Stimulated activated naive CD8-positive, alpha-beta T cell treated with anti-CD3 and anti-CD28 coated beads, Interleukin-15, amount 100 ng/mL, for 72 hours (primary cell): ENCODE measurements around the gene TBL1X.

Experiments
- ATAC-seq: fragments of 150-1000 bp; cut with Tn5 transposase; 2 replicates; pipeline ENCODE4 v1.10.0; 2021; ENCODE audit warnings: mild to moderate bottlenecking, moderate library complexity
- DNase-seq, 2 donors: peaks; one replicate each; pipeline ENCODE4 v3.0.0; 2021 to 2022
- H3K27ac Mint-ChIP-seq, 2 donors: one replicate each; pipeline ENCODE4 v1.8.0; 2022; ENCODE audit warnings: mild to moderate bottlenecking in 2 of 2, mixed read lengths in 2 of 2, moderate library complexity in 2 of 2
- H3K27me3 Mint-ChIP-seq: one replicate; pipeline ENCODE4 v1.8.0; 2022; ENCODE audit warnings: mixed read lengths
- H3K4me1 Mint-ChIP-seq: one replicate; pipeline ENCODE4 v1.8.0; 2022; ENCODE audit warnings: mild to moderate bottlenecking, mixed read lengths
- H3K4me3 Mint-ChIP-seq, 2 donors: one replicate each; pipeline ENCODE4 v1.8.0; 2022; ENCODE audit warnings: mild to moderate bottlenecking in 2 of 2, mixed read lengths in 2 of 2, moderate library complexity in 1 of 2
- H3K9me3 Mint-ChIP-seq, 2 donors: one replicate each; pipeline ENCODE4 v1.8.0; 2022; ENCODE audit warnings: mixed read lengths in 2 of 2

Gene TBL1X

DNA sequence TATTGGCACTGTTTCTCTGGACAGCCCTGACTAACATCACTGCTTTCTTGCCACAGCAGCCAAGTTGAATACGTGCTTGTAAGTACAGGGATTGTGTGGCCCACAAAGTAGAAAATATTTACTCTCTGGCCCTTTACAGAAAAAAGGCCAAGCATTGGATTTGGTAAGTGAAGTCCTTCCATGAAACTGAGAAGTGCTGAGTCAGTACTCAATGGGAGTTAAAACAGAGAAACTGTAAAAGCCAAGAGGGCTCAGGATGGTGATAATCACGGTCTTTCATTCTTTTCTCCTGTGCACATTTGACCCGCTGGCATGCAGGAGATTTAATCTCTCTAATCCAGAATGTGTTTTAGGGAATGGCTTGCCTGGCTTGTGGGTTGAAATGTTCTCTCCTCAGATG, 46.1 kb downstream of the TBL1X start:
- peaks cover 0 to 6% of the 10 kb centered on the region in 2 donors for H3K9me3 Mint-ChIP-seq
- peaks cover 27% of the 10 kb centered on the region for H3K4me1 Mint-ChIP-seq
- no peak overlapping the region for H3K27ac Mint-ChIP-seq
- no peaks in the 10 kb centered on the region for H3K27me3 Mint-ChIP-seq
- DNase-seq (no peak), ATAC-seq (no peak)
- H3K4me3 Mint-ChIP-seq: no peak overlapping the region

DNA sequence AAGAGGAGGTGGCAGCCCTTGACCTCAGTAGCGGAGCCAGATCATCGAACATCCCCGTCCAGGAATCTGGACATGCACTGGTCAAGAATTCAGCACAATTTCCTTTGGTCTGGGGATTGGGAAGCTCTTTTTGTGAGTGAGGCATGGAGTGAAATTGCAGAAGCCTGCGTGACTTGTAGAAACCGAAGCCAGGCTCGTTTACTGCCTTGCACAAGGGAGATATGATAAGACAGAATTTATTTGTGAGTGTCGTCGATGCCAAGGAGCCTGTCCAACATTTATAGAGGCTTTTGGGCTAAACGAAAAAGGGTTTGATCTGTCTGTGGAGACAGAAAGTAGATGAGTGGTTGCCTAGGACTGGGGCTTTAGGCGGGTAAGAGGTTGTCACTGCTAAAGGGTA, 50.6 kb downstream of the TBL1X start:
- peak overlapping the region; percentile 29 to 42 for H3K4me3 Mint-ChIP-seq
- H3K27ac Mint-ChIP-seq: peak overlapping the region in 1 of 2 donors; percentile 12
- no peaks in the 10 kb centered on the region for H3K27me3 Mint-ChIP-seq

DNA sequence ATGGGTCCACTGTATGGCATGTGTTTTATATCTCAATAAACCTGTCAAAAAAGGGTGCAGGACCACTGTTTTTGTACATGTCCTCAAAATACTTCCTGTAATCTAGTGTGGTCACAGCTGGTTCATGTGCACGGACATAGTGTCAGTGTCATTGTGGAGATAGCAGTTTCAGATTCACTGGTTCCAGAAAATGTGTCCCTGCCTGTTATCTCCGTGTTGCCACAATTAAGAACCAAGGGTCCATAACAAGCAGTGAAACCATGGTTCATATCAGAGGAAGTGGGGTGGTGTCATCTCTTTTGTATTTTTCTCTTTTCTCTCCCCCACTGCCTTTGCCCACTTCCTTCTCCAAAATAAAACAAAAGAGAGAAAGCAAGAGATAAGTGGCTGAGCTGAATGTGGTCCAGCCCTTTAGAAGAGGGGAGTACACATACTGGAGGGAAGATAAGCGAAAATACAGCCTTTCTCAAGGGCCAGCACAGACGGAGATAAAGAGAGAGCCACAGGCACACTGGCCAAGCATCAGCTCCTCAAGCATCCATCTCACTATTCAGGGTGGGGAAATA, 51.2 kb downstream of the TBL1X start:
- Mint-ChIP-seq H3K27ac (peak overlapping the region in 1 of 2 donors; percentile 85), H3K27me3 (no peaks in the 10 kb centered on the region), H3K9me3 (no peaks in the 10 kb centered on the region), H3K4me1 (peaks cover 48% of the 10 kb centered on the region), H3K4me3 (peak overlapping the region; percentile 33 to 57)
- ATAC-seq (peak; percentile 94), DNase-seq (peak in 1 of 2 donors; percentile 19)

More for the DNA sequence above, 50.6 kb downstream of the TBL1X start:
- ATAC-seq (no peak), DNase-seq (no peak)
- H3K4me1 Mint-ChIP-seq: peaks cover 42% of the 10 kb centered on the region
- H3K9me3 Mint-ChIP-seq: no peaks in the 10 kb centered on the region

- ATAC-seq: no peak
- H3K27me3 Mint-ChIP-seq: no peaks in the 10 kb centered on the region
- peaks cover 51% of the 10 kb centered on the region for H3K4me1 Mint-ChIP-seq
- DNase-seq: no peak
- H3K9me3 Mint-ChIP-seq: no peaks in the 10 kb centered on the region
- no peak overlapping the region for H3K27ac Mint-ChIP-seq
- no peak overlapping the region for H3K4me3 Mint-ChIP-seq
Measured at GRCh38 chrX:9516635-9517034, 51.8 kb downstream of the TBL1X start.

DNA sequence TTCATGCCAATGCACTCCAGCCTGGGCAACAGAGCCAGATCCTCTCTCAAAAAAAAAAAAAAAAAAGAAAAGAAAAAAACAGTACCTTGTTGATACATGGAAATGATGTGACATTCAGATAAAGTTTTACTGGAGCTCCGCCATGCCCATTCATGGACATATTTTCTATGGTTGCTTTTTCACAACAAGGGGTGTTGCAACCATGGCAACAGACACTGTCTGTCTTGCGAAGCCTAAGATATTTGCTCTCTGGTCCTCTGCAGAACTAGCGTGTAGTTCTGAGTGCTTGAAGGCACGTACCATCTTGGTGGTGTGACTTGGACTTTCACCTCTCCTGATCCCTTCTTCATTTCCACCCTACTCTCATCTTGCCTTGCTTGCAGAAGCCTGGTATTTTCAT, 53.2 kb downstream of the TBL1X start:
- Mint-ChIP-seq H3K27me3 (no peaks in the 10 kb centered on the region), H3K4me3 (no peak overlapping the region), H3K9me3 (no peaks in the 10 kb centered on the region), H3K4me1 (peaks cover 63% of the 10 kb centered on the region), H3K27ac (no peak overlapping the region)
- DNase-seq (no peak), ATAC-seq (no peak)

GRCh38 chrX:9518889-9519288, 54.0 kb downstream of the TBL1X start:
- ATAC-seq (no peak), DNase-seq (no peak)
- H3K27ac Mint-ChIP-seq: peak overlapping the region in 1 of 2 donors; percentile 42

GRCh38 chrX:9519546-9520216, 54.8 kb downstream of the TBL1X start:
- H3K4me1 Mint-ChIP-seq: peaks cover 63% of the 10 kb centered on the region
- no peak for ATAC-seq
- H3K27ac Mint-ChIP-seq: no peak overlapping the region
- H3K27me3 Mint-ChIP-seq: no peaks in the 10 kb centered on the region
- H3K9me3 Mint-ChIP-seq: no peaks in the 10 kb centered on the region
- DNase-seq: no peak
- H3K4me3 Mint-ChIP-seq: no peak overlapping the region

More at GRCh38 chrX:9518889-9519288, 54.0 kb downstream of the TBL1X start:
- Mint-ChIP-seq H3K4me1 (peaks cover 63% of the 10 kb centered on the region), H3K9me3 (no peaks in the 10 kb centered on the region), H3K27me3 (no peaks in the 10 kb centered on the region), H3K4me3 (no peak overlapping the region)

- ATAC-seq (no peak), DNase-seq (no peak)
- Mint-ChIP-seq H3K27me3 (no peaks in the 10 kb centered on the region), H3K4me3 (no peak overlapping the region), H3K9me3 (no peaks in the 10 kb centered on the region), H3K27ac (no peak overlapping the region), H3K4me1 (peaks cover 63% of the 10 kb centered on the region)
Measured at GRCh38 chrX:9520217-9520590, 55.3 kb downstream of the TBL1X start.

- no peaks in the 10 kb centered on the region for H3K27me3 Mint-ChIP-seq
- no peak overlapping the region for H3K4me3 Mint-ChIP-seq
- H3K27ac Mint-ChIP-seq: no peak overlapping the region
- peaks cover 60% of the 10 kb centered on the region for H3K4me1 Mint-ChIP-seq
- DNase-seq (no peak), ATAC-seq (no peak)
- H3K9me3 Mint-ChIP-seq: no peaks in the 10 kb centered on the region
Measured at GRCh38 chrX:9522378-9523155, 57.7 kb downstream of the TBL1X start.

- no peaks in the 10 kb centered on the region for H3K9me3 Mint-ChIP-seq
- ATAC-seq (no peak), DNase-seq (no peak)
- peaks cover 74% of the 10 kb centered on the region for H3K4me1 Mint-ChIP-seq
- H3K4me3 Mint-ChIP-seq: peak overlapping the region; percentile 9 to 32
- H3K27me3 Mint-ChIP-seq: no peaks in the 10 kb centered on the region
- H3K27ac Mint-ChIP-seq: peak overlapping the region in 1 of 2 donors; percentile 28
Measured at GRCh38 chrX:9525511-9526248, 60.8 kb downstream of the TBL1X start.

DNA sequence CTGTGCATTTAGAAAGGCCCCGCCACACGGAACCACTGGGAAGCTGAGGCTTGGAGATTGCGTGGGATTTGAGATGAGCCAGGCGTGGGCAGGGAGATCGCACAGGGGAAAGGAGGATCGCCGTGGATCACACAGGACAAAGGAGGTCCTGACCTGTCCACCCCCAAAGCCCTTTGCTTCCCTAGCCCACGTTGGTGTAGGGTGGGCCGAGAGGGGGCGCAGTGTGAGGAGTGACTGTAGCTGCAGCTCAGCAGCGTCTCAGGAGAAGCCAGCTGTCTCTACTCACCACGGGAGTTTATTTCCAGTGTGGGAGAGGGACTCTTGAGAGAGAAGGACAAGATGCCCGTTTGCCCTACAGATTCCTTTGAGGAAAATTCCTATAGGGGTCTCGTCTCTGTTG, 62.1 kb downstream of the TBL1X start:
- peaks cover 70% of the 10 kb centered on the region for H3K4me1 Mint-ChIP-seq
- no peaks in the 10 kb centered on the region for H3K9me3 Mint-ChIP-seq
- H3K27me3 Mint-ChIP-seq: no peaks in the 10 kb centered on the region
- no peak for DNase-seq
- no peak overlapping the region for H3K27ac Mint-ChIP-seq
- H3K4me3 Mint-ChIP-seq: no peak overlapping the region
- no peak for ATAC-seq

DNA sequence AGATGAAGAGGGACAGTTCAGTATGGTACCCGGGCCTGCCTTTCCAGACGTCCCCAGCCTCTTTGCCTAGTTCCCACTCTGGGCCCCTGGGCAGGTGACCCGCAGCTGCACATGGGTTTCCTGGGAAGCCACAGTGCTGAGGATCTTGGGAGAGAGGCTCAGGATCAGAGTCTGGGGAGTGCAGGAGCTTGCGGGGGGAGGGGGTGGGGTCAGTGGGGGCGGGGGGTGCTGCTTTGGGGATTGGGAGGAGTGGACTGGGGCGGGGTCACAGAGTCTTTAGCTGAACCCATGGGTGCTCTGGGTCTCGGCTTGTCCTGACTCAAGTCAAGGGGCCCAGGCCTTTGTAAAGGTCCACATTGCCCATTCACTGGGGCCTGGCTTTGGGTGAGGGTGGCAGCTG, 63.6 kb downstream of the TBL1X start:
- no peak for ATAC-seq
- H3K4me3 Mint-ChIP-seq: no peak overlapping the region
- H3K27ac Mint-ChIP-seq: no peak overlapping the region
- H3K9me3 Mint-ChIP-seq: no peaks in the 10 kb centered on the region
- no peaks in the 10 kb centered on the region for H3K27me3 Mint-ChIP-seq
- H3K4me1 Mint-ChIP-seq: peaks cover 67% of the 10 kb centered on the region
- no peak for DNase-seq

- H3K4me3 Mint-ChIP-seq: peak overlapping the region; percentile 19 to 62
- DNase-seq (no peak), ATAC-seq (no peak)
- no peaks in the 10 kb centered on the region for H3K9me3 Mint-ChIP-seq
- peak overlapping the region in 1 of 2 donors; percentile 42 for H3K27ac Mint-ChIP-seq
- no peaks in the 10 kb centered on the region for H3K27me3 Mint-ChIP-seq
- peaks cover 68% of the 10 kb centered on the region for H3K4me1 Mint-ChIP-seq
Measured at GRCh38 chrX:9529223-9529622, 64.4 kb downstream of the TBL1X start.

DNA sequence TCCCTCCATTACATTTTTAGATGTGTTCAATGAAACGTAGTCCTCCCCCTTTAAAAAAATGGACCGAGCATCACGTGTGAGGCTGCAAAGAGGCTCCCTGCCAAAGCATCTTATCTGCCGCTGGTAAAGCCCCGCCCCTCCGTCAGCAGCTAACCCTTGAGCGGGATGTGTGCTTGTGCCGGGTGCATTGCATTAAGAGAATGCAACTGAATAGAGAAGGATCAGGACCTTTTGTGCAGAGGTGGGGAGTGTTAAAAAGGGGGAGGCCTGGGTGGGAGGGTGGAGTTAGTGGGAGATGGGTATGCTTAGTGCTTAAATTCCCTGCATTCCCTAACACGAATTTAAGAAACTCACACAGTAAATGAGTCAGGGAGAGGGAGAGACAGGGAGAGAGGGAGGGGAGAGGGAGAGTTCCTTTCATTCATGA, 66.0 kb downstream of the TBL1X start:
- Mint-ChIP-seq H3K27ac (no peak overlapping the region), H3K4me1 (peaks cover 62% of the 10 kb centered on the region), H3K27me3 (no peaks in the 10 kb centered on the region), H3K9me3 (no peaks in the 10 kb centered on the region), H3K4me3 (peak overlapping the region; percentile 64 to 81)
- ATAC-seq: peak; percentile 92
- peak; percentile 19 to 45 for DNase-seq

DNA sequence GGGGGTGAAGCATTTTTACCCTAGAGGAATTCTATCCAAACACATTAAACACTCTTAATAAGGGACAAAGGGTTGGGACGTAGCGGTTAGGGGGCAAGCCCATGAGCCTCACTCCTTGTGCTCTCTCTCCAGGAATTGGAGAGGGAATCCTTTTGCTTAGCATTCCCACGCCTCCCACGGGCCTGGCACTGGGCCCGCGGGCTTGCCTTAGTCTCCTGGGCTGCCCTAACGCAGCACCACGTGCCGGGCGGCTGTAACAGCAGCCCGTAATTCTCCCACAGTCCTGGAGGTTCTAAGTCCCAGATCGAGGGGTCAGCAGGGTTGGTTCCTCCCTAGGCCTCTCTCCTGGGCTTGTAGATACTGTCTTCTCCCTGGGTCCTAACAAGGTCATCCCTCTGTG, 67.5 kb downstream of the TBL1X start:
- no peaks in the 10 kb centered on the region for H3K27me3 Mint-ChIP-seq
- H3K9me3 Mint-ChIP-seq: no peaks in the 10 kb centered on the region
- DNase-seq: no peak

More for the DNA sequence above, 67.5 kb downstream of the TBL1X start:
- Mint-ChIP-seq H3K4me1 (peaks cover 55% of the 10 kb centered on the region), H3K4me3 (no peak overlapping the region), H3K27ac (no peak overlapping the region)
- ATAC-seq: no peak
